ENCODE data around the gene SLC1A2. TPM values are rescaled to one million over a fixed set of nuclear protein-coding genes. Genes with fewer than 3 reads are reported as not detected.

The SLC1A2 gene
- polyA plus RNA-seq, 3 donors: 0.14 to 0.26 (median 0.22) TPM

- DNase-seq (ENCODE audit: low read depth in 3 of 3, low spot score in 2 of 3): no peak
Measured at GRCh38 chr11:35352077-35352888, 67.1 kb downstream of the SLC1A2 start.

- DNase-seq (ENCODE audit: low read depth in 3 of 3, low spot score in 2 of 3): no peak
Measured at GRCh38 chr11:35349897-35350296, 69.5 kb downstream of the SLC1A2 start.

DNA sequence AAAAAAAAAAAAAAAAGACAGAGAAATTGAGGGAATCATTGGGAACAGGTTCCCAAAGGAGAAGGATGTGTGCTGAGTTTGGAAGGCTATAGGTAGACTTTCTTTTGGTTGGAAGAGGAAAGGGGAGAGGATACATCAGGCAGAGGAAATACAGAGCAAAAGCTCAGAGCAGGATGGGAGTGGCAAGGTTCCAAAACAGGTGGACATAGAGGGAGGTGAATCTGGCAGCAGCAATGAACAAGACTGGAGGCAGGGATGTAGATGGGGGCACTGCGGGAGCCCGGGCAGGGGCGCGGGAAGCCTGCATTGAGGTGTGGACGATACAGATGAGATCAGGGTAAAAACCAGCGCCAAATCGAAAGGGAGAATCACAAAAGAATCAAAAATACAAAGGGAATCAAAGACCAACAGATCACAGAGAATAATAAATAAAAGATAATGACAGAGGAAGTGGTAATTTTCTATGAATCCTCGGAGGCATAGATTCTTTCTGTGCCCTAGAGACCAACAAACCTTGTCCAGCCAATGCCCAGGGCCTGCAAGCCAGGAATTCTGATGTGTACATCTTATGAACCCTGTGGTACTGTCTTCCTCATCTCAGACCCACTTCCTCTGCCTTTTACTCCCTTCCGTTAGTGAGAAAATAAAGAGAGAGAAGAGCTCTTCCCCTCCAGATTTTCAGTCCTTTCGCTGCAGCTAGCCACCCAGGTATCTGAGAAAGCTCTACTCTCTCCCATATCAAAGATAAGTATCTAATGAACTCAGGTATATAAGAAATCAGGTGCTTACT is 70.3 kb downstream of the SLC1A2 start:
- DNase-seq (ENCODE audit: low read depth in 3 of 3, low spot score in 2 of 3): no peak

GRCh38 chr11:35347921-35348331 is 71.4 kb downstream of the SLC1A2 start:
- DNase-seq (ENCODE audit: low read depth in 3 of 3, low spot score in 2 of 3): no peak

DNA sequence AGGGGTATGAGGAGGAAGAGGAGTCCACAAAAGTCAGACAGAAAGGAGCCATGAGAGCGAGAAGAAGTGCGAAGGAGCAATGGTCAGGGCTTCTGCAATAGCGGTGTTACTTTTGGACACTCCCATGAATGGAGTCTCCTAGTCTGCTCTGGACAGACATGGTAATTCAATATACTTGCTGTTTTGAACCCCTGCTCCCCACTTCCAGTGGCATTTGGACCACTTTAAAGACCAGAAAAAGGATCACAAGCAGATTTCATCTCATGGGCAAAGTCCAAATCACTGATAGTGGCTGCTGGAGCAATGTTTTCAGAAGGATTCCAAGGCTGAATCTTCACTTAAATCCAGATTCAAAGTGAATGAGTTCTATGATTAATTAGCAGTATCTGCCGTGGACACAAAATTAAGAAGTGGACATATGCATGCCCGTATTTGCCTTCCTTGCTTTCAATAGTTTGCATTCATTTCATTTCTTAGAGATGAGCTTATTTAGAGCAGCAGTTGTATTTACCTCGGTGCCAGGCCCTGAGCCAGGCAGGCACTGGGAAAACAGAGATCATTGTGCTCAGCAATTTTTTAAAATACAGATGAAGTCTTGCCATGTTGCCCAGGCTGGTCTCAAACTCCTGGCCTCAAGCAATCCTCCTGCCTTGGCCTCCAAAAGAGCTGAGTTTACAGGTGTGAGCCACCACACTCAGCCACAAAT is 72.0 kb downstream of the SLC1A2 start:
- no peak for DNase-seq (ENCODE audit: low read depth in 3 of 3, low spot score in 2 of 3)

GRCh38 chr11:35346472-35347156 is 72.7 kb downstream of the SLC1A2 start:
- no peak for DNase-seq (ENCODE audit: low read depth in 3 of 3, low spot score in 2 of 3)

DNA sequence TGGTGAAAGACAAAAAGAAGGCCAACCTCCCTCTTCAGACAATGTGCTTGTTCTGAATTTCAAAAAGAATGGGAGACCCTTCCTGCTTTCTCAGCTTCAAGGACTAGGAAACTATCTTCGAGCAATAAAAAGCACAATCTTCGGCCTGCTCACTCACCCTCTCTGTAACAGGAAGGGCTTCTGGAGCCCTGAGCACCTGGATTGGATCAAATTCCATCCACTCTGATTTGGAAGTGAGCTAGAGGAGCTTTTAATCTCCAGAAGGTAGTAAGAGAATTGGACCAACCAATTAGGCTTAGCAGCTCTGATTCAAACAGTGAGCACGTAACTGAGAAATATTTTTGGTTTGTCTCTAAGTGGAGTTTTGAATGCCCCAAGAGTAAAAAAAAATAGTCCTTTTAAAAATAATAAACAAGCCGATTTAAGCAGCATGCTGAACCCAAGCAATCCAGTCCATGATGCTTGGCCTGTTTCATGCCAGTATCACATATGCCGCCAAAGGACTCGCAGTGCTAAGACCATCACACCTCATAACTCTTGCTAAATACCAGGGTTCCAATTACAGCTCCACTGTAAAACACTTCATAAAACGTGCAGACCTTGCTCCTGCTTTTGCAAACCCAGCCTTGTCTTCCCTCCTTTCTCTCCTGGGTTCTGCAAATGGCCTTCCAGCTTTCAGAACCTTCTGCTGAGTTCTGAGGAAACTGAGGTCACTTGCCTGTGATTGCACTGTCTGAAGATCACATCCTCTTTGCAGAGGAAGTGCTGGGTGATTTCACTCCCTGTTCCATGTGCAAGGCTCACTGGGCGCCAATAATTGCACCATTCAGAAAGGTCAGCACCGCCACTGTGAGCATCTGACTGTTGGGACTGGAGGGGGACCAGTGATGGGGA is 74.4 kb downstream of the SLC1A2 start:
- peak in 2 of 3 donors; percentile 37 to 65 for DNase-seq (ENCODE audit: low read depth in 3 of 3, low spot score in 2 of 3)

- no peak for DNase-seq (ENCODE audit: low read depth in 3 of 3, low spot score in 2 of 3)
Measured at GRCh38 chr11:35343033-35343598, 76.2 kb downstream of the SLC1A2 start.

- no peak for DNase-seq (ENCODE audit: low read depth in 3 of 3, low spot score in 2 of 3)
Measured at GRCh38 chr11:35340715-35341114, 78.6 kb downstream of the SLC1A2 start.

DNA sequence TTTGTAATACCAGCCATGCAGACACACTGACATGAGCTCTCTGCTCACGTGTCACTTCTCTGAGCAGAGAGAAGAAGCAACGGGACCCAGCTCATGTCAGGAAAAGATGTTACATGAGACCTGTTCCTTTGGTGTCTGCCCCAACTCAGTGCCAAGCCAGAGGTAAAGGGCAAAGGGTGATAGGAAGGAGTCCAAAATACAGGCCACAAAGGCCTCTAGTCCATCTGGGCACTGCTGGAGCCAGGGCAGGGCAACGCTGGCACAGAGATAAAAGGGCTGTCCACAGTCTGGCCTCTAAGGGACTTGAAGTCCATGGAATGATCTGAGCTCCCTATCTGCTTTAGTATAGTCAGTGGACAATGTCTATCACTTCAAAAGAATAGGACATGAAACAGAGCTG is 79.3 kb downstream of the SLC1A2 start:
- no peak for DNase-seq (ENCODE audit: low read depth in 3 of 3, low spot score in 2 of 3)

GRCh38 chr11:35338921-35339320 is 80.4 kb downstream of the SLC1A2 start:
- no peak for DNase-seq (ENCODE audit: low read depth in 3 of 3, low spot score in 2 of 3)

- no peak for DNase-seq (ENCODE audit: low read depth in 3 of 3, low spot score in 2 of 3)
Measured at GRCh38 chr11:35337914-35338305, 81.4 kb downstream of the SLC1A2 start.

- no peak for DNase-seq (ENCODE audit: low read depth in 3 of 3, low spot score in 2 of 3)
Measured at GRCh38 chr11:35337136-35337913, 82.0 kb downstream of the SLC1A2 start.

- DNase-seq (ENCODE audit: low read depth in 3 of 3, low spot score in 2 of 3): peak in 2 of 3 donors; percentile 25
Measured at GRCh38 chr11:35336726-35337125, 82.6 kb downstream of the SLC1A2 start.

- DNase-seq (ENCODE audit: low read depth in 3 of 3, low spot score in 2 of 3): no peak
Measured at GRCh38 chr11:35335226-35335625, 84.1 kb downstream of the SLC1A2 start.

GRCh38 chr11:35334385-35335090 is 84.8 kb downstream of the SLC1A2 start:
- DNase-seq (ENCODE audit: low read depth in 3 of 3, low spot score in 2 of 3): no peak

GRCh38 chr11:35332524-35332923 is 86.8 kb downstream of the SLC1A2 start:
- no peak for DNase-seq (ENCODE audit: low read depth in 3 of 3, low spot score in 2 of 3)

- DNase-seq (ENCODE audit: low read depth in 3 of 3, low spot score in 2 of 3): no peak
Measured at GRCh38 chr11:35330931-35331330, 88.4 kb downstream of the SLC1A2 start.

Measured in right renal cortex interstitium (tissue), 3 donors.